K562 (cell line): ENCODE results near the gene PPP1R15A. TPM values are rescaled to one million over a fixed set of nuclear protein-coding genes. Genes with fewer than 3 reads are reported as not detected.

Experiments
- ATF7 ChIP-seq: fragments of 450-650 bp; IDR thresholded peaks from 2 replicates; pipeline ENCODE4 v1.7.1; 2014; ENCODE audit warnings: mild to moderate bottlenecking, moderate library complexity
- CBX2 ChIP-seq: fragments of 200-600 bp; sonication (generic); IDR thresholded peaks from one replicate; pipeline ENCODE4 v1.6.1; 2012; ENCODE audit warnings: mild to moderate bottlenecking, low read length, inconsistent platforms; ENCODE audit not compliant: insufficient read depth, poor library complexity, severe bottlenecking
- ERF ChIP-seq: fragments of 450-650 bp; formaldehyde crosslinking; IDR thresholded peaks from 2 replicates; pipeline ENCODE4 v1.4.0; 2020; ENCODE audit warnings: mild to moderate bottlenecking, mixed read lengths
- HMG20A ChIP-seq: fragments of 450-650 bp; formaldehyde crosslinking; conservative IDR thresholded peaks from 2 replicates; pipeline ENCODE4 v1.4.0; 2020; ENCODE audit warnings: mild to moderate bottlenecking, mixed read lengths
- HNRNPUL1 ChIP-seq: fragments of 200-400 bp; formaldehyde crosslinking; IDR thresholded peaks from 2 replicates; pipeline ENCODE4 v1.6.1; 2017; ENCODE audit warnings: low read length
- JUND ChIP-seq, 2 experiments: IDR thresholded peaks; 2 replicates in 1 of 2; 3 replicates in 1 of 2; pipeline ENCODE4 v1.6.1; 2011; ENCODE audit warnings: borderline replicate concordance in 2 of 2, low read depth in 2 of 2, low read length in 2 of 2, improper control_type of control experiment in 1 of 2, missing biosample characterization in 1 of 2, missing genetic modification characterization in 1 of 2, missing genetic modification reagents in 1 of 2
- L3MBTL2 ChIP-seq: fragments of 450-650 bp; IDR thresholded peaks from 2 replicates; pipeline ENCODE4 v1.6.1; 2016; ENCODE audit warnings: mild to moderate bottlenecking, moderate library complexity
- MCM7 ChIP-seq, 2 experiments: fragments of 450-650 bp; IDR thresholded peaks; 2 replicates each; pipeline ENCODE4 v1.6.1; 2016 to 2018
- RBM22 ChIP-seq: fragments of 200-400 bp; formaldehyde crosslinking; IDR thresholded peaks from 2 replicates; pipeline ENCODE4 v1.6.1; 2018; ENCODE audit warnings: low read length, low read depth; ENCODE audit not compliant: poor library complexity, severe bottlenecking
- ZFP30 ChIP-seq: fragments of 250-450 bp; sonication (Bioruptor Pico); IDR thresholded peaks from 2 replicates; pipeline ENCODE4 v1.8.0; 2022; ENCODE audit warnings: moderate library complexity, mild to moderate bottlenecking, inconsistent platforms, borderline replicate concordance
- ZKSCAN8 ChIP-seq: fragments of 200-800 bp; sonication (Bioruptor generic); IDR thresholded peaks from 2 replicates; pipeline ENCODE4 v1.6.1; 2016; ENCODE audit warnings: missing genetic modification characterization, missing compliant biosample characterization
- ZNF146 ChIP-seq: IDR thresholded peaks from one replicate; pipeline ENCODE4 v1.6.1; 2018; ENCODE audit warnings: missing compliant biosample characterization; ENCODE audit not compliant: unreplicated experiment
- ZNF57 ChIP-seq: fragments of 450-650 bp; formaldehyde crosslinking; IDR thresholded peaks from 2 replicates; pipeline ENCODE4 v1.4.0; 2020; ENCODE audit warnings: mild to moderate bottlenecking, moderate library complexity
- ZNF76 ChIP-seq: fragments of 250-450 bp; sonication (Bioruptor Pico); IDR thresholded peaks from 2 replicates; pipeline ENCODE4 v1.4.0; 2020; ENCODE audit warnings: mild to moderate bottlenecking, moderate library complexity, borderline replicate concordance
- polyA plus RNA-seq, 8 experiments: library from polyadenylated mRNA; depleted of rRNA in 4 of 8; stranded (reverse) in 5 of 8; unstranded in 3 of 8; fragments of >200 nt; fragmentation: Nextera tagmentation in 2 of 8; fragmentation: Illumina TruSeq in 1 of 8; extraction: Ambion mirVana in 2 of 8; extraction: Trizol in 1 of 8; gene quantifications; 2 replicates each; pipeline versions ENCODE4 v1.2.1 to v1.2.3, GENCODE V29; 2011 to 2014; ENCODE audit warnings: inconsistent platforms in 1 of 8, missing spikeins in 1 of 8
- total RNA-seq, 7 experiments: library from RNA; depleted of rRNA in 6 of 7; stranded (reverse); fragments of >200 nt in 6 of 7; fragmentation: Illumina TruSeq in 2 of 7; extraction: Trizol in 2 of 7; gene quantifications; 2 replicates each; pipeline versions ENCODE4 v1.2.1 to v1.2.3, GENCODE V29; 2011 to 2021; ENCODE audit warnings: low replicate concordance in 1 of 7
- TF ChIP-seq, protein P1 (sequence below): fragments of 450-650 bp; IDR thresholded peaks from 2 replicates; pipeline ENCODE4 v1.6.1; 2016; ENCODE audit warnings: mild to moderate bottlenecking
- TF ChIP-seq, protein P2 (sequence below): sonication (generic); IDR thresholded peaks from 2 replicates; pipeline ENCODE4 v1.6.1; 2016
- TF ChIP-seq, protein P3 (sequence below): fragments of 200-400 bp; formaldehyde crosslinking; IDR thresholded peaks from 2 replicates; pipeline ENCODE4 v1.6.1; 2017; ENCODE audit warnings: mild to moderate bottlenecking, low read depth, low read length, moderate library complexity
- TF ChIP-seq, protein P4 (sequence below): conservative IDR thresholded peaks from 2 replicates; pipeline ENCODE4 v1.6.1; 2011; ENCODE audit warnings: low read depth, mild to moderate bottlenecking, low read length; ENCODE audit not compliant: control insufficient read depth
- TF ChIP-seq, protein P5 (sequence below): sonication (generic); formaldehyde crosslinking; IDR thresholded peaks from 2 replicates; pipeline ENCODE4 v1.8.0; 2022; ENCODE audit warnings: mild to moderate bottlenecking, missing genetic modification reagents

Gene PPP1R15A
- total and polyA plus RNA-seq, 9 of the 15 experiments (the other 6 are each of a cell fraction or from before 2014, with no cell fraction given), result 0.42 to 73.7 (median 44.0) TPM

DNA sequence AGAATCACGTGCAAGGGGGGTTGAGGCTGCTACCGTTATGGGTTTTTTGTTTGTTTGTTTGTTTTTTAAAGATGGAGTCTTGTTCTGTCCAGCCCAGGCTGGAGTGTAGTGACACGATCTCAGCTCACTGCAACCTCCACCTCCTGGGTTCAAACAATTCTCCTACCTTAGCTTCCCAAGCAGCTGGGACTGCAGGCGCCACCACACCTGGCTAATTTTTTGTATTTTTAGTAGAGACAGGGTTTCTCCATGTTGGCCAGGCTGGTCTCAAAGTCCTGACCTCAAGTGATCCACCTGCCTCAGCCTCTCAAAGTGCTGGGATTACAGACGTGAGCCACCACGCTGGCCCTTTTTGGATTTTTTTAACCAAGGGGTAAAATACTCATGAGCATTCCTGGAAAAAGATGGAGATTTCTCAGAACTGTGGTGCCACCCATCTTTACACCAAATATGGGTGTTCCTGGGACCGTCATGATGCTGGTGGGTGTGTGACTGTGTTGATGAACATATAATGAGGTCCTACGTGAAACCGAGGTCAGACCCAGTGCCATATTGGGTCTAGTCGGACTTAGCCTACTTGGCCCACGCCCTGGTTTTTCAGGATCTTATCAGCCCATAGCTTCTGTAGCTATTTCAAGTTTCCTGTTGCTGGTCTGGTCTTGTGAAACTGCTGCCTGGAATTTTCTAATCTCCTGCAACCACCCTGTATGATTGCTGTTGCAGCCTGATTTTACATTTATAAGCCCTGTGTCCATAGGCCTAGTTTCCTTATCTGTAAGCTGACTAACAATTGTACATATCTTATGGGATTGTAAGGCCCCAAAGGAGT is 6.2 kb downstream of the PPP1R15A start (continued):
- TF ChIP-seq, protein P1, sequence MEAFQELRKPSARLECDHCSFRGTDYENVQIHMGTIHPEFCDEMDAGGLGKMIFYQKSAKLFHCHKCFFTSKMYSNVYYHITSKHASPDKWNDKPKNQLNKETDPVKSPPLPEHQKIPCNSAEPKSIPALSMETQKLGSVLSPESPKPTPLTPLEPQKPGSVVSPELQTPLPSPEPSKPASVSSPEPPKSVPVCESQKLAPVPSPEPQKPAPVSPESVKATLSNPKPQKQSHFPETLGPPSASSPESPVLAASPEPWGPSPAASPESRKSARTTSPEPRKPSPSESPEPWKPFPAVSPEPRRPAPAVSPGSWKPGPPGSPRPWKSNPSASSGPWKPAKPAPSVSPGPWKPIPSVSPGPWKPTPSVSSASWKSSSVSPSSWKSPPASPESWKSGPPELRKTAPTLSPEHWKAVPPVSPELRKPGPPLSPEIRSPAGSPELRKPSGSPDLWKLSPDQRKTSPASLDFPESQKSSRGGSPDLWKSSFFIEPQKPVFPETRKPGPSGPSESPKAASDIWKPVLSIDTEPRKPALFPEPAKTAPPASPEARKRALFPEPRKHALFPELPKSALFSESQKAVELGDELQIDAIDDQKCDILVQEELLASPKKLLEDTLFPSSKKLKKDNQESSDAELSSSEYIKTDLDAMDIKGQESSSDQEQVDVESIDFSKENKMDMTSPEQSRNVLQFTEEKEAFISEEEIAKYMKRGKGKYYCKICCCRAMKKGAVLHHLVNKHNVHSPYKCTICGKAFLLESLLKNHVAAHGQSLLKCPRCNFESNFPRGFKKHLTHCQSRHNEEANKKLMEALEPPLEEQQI, result peak; percentile 95
- TF ChIP-seq ZNF57 (CRISPR knock-in tag) (no peak), CBX2 (no peak), ZNF146 (CRISPR knock-in tag) (no peak), L3MBTL2 (peak; percentile 93), MCM7 (IDR thresholded peaks at IDR 0.05) (no peak), HMG20A (no peak), ZNF76 (CRISPR knock-in tag) (peak; percentile 57; the same call in 1 of the 2 replicates), ATF7 (peak; percentile 88), JUND (IDR thresholded peaks at IDR 0.05; ENCODE audit: borderline replicate concordance, low read depth, low read length) (peak; percentile 78; the same call in 1 of the 2 replicates), JUND (tag; IDR thresholded peaks at IDR 0.05; ENCODE audit: borderline replicate concordance, low read depth, low read length) (peak; percentile 74; the same call in 2 of the 3 replicates), ZFP30 (CRISPR knock-in tag) (no peak), HNRNPUL1 (no peak), ERF (CRISPR knock-in tag) (no peak; the same call in 1 of the 2 replicates), RBM22 (no peak), ZKSCAN8 (CRISPR knock-in tag) (peak; percentile 86)
- TF ChIP-seq, protein P2, sequence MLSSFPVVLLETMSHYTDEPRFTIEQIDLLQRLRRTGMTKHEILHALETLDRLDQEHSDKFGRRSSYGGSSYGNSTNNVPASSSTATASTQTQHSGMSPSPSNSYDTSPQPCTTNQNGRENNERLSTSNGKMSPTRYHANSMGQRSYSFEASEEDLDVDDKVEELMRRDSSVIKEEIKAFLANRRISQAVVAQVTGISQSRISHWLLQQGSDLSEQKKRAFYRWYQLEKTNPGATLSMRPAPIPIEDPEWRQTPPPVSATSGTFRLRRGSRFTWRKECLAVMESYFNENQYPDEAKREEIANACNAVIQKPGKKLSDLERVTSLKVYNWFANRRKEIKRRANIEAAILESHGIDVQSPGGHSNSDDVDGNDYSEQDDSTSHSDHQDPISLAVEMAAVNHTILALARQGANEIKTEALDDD, result peak; percentile 89
- TF ChIP-seq, protein P3, sequence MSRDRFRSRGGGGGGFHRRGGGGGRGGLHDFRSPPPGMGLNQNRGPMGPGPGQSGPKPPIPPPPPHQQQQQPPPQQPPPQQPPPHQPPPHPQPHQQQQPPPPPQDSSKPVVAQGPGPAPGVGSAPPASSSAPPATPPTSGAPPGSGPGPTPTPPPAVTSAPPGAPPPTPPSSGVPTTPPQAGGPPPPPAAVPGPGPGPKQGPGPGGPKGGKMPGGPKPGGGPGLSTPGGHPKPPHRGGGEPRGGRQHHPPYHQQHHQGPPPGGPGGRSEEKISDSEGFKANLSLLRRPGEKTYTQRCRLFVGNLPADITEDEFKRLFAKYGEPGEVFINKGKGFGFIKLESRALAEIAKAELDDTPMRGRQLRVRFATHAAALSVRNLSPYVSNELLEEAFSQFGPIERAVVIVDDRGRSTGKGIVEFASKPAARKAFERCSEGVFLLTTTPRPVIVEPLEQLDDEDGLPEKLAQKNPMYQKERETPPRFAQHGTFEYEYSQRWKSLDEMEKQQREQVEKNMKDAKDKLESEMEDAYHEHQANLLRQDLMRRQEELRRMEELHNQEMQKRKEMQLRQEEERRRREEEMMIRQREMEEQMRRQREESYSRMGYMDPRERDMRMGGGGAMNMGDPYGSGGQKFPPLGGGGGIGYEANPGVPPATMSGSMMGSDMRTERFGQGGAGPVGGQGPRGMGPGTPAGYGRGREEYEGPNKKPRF, result no peak
- TF ChIP-seq, protein P4, sequence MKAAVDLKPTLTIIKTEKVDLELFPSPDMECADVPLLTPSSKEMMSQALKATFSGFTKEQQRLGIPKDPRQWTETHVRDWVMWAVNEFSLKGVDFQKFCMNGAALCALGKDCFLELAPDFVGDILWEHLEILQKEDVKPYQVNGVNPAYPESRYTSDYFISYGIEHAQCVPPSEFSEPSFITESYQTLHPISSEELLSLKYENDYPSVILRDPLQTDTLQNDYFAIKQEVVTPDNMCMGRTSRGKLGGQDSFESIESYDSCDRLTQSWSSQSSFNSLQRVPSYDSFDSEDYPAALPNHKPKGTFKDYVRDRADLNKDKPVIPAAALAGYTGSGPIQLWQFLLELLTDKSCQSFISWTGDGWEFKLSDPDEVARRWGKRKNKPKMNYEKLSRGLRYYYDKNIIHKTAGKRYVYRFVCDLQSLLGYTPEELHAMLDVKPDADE, result peak; percentile 89
- TF ChIP-seq, protein P5, sequence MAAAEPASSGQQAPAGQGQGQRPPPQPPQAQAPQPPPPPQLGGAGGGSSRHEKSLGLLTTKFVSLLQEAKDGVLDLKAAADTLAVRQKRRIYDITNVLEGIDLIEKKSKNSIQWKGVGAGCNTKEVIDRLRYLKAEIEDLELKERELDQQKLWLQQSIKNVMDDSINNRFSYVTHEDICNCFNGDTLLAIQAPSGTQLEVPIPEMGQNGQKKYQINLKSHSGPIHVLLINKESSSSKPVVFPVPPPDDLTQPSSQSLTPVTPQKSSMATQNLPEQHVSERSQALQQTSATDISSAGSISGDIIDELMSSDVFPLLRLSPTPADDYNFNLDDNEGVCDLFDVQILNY, result no peak
